GM12891 (cell line): ENCODE data around the gene ADD1.

Source experiments
- POLR2A ChIP-seq: IDR thresholded peaks from 2 replicates; pipeline ENCODE4 v1.6.1; 2011; ENCODE audit warnings: low read depth, low read length, control low read depth
- POLR2AphosphoS5 ChIP-seq: IDR thresholded peaks from 2 replicates; pipeline ENCODE4 v1.6.1; 2011; ENCODE audit warnings: low read depth, low read length, control low read depth
- SPI1 ChIP-seq: IDR thresholded peaks from 2 replicates; pipeline ENCODE4 v1.6.1; 2011; ENCODE audit warnings: low read depth, low read length, control low read depth
- TAF1 ChIP-seq: IDR thresholded peaks from 2 replicates; pipeline ENCODE4 v1.6.1; 2011; ENCODE audit warnings: low read depth, low read length, control low read depth

DNA sequence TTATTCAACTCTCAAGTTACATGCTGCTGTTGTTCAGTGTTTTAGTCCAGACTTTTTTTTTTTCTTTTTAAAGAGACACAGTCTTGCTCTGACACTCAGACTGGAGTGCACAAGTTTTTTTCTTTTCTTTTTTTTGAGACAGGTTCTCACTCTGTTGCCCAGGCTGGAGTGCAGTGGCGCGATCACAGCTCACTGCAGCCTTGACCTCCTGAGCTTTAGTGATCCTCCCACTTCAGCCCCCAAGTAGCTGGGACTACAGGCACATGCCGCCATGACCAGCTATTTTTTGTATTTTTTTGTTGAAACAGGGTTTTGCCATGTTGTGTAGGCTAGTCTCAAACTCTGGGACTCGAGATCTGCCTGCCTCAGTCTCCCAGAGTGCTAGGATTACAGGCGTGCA lies 11.9 kb downstream of the ADD1 start:
- TF ChIP-seq POLR2A = no peak
- no peak for TF ChIP-seq POLR2AphosphoS5
- no peak for TF ChIP-seq TAF1
- no peak for TF ChIP-seq SPI1
